Measurements from ENCODE around the gene NCBP2L.

The NCBP2L gene

DNA sequence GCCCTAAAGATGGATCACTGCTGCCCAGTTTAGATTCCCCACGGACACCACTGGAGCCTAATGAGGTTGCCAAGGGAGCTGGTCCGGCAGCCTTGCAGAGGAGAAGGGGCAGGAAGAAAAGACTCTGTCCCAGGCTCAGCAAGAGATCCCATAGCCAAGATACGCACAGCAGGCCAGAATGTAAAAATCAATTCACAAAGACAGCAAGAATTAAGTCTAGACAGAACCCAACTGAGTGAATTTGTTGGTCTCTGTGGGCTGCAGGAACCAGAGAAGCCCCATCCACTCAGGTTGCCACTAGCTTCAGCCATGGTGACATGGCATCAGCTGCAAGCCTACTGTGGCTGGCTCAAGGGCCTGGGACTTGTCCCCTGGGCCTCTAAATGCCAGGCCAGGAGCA, 24.8 kb upstream of the NCBP2L start:
- no peak for DNase-seq (ENCODE audit: low read depth)

DNA sequence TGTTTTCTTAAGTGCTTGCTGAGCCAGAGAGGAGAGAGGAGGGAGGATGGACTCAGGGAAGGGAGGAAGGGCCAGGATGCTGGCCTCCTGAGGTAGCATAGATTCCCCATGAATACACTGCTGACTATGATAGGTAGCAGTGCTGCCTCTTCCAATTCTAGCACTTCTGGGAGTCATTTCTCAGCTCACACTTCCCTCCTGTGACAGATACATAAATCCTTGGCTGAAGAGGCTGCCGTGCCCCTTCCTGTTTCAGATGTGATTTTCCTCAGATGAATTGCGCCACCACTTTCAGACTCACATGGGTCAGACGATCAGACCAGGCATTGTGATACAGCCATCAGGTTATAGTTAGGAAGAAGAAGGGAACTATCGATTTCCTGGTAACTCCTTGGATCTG, 24.3 kb upstream of the NCBP2L start:
- no peak for DNase-seq (ENCODE audit: low read depth)

DNA sequence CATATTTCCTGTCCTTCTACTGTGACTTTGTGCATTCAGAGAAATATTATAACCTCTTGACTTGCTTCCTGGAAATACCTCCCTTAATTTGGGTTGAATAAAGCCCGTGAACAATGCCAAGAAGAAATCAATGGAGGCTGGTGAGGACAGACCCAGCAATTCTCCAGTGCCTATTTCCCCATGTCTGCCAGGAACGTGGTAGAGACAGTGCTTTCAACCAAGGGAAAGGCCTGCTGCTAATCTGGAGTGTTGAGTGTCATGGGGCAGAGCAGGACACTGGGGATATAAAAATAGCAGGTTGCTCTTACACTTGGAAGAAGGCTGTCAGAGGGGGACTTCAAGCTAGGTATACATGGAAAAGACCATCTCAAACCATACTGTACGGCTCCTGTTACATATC, 21.8 kb upstream of the NCBP2L start:
- DNase-seq (ENCODE audit: low read depth), result no peak

DNA sequence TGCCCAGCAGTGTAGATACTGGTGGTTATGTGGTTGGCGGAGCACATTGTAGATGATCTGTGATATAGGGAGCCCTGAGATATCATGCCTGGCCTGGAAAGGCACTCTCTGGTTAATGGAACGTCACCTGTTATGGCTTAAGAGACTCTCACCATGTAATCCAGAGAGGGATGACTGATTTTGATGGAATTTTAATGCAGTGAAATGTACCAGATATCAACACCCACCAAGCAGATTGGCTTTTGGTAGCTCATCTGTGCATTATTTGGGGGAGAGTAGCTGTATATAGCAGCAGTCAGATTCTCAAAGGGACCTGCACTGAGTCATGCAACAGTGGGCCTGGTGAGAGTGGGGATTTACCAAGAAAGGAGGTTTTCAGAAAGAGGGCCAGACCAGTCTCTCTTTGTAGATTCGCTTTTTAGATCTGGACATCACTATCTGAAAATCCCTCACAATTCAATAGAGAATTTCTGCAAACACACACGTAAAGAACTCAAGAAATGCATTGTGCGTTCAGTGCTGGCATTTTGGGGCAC, 19.2 kb upstream of the NCBP2L start:
- DNase-seq (ENCODE audit: low read depth), result no peak

DNA sequence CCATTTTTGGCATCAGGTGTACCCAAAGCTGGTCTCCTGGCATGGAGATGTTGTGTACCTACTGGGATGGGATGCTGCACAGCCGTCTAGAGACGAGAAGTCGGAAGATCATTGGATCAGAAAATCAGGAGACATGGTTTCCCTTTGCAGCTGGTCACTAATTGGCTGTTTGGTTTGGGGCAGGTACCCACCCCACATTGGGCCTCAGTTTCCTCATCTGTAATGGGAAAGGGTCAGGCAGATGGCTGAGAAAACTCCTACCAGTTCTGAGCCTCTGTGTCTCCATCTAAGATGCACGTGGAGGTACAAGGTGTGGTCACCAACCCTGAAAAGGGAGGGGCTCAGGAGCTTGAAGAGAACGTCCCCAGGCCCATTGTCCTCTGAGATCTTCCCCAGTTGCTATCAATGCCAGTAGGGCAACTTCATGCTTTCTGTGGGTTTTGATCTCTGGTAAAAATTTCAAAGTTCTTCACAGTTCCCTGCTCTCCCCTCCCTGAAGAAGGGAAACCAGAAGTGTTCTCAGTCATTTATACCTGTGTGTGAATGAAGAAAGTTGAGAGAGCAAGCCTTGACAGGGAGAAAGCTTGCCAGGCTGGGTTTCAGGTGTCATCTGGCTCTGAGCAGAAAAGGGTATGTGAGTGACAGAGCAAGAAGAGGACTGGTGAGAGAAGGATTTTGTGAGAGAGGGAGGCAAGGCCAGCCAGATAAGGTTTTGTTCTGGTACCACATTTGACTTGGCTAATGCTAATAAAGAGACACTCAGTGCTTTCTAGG, 17.0 kb upstream of the NCBP2L start:
- no peak for DNase-seq (ENCODE audit: low read depth)

DNA sequence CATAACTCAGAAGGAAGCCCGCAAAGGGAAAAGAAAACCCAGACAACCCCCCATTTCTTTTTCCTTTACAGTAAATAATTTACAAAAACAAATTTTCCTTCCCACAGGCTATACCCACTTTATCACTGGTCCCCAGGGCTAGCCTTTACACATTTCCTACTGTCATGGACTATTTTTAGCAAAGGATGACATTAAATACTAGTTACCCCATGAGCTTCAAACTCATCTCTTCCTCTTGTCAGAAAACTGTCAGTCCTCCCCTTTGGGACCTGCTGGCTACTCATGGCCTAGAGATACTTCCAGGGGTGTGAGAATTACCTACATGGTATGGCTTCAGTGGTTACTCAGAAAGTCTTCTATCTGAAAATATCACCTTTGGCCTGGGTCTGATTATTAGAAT, 13.9 kb upstream of the NCBP2L start:
- DNase-seq (ENCODE audit: low read depth), result no peak

DNA sequence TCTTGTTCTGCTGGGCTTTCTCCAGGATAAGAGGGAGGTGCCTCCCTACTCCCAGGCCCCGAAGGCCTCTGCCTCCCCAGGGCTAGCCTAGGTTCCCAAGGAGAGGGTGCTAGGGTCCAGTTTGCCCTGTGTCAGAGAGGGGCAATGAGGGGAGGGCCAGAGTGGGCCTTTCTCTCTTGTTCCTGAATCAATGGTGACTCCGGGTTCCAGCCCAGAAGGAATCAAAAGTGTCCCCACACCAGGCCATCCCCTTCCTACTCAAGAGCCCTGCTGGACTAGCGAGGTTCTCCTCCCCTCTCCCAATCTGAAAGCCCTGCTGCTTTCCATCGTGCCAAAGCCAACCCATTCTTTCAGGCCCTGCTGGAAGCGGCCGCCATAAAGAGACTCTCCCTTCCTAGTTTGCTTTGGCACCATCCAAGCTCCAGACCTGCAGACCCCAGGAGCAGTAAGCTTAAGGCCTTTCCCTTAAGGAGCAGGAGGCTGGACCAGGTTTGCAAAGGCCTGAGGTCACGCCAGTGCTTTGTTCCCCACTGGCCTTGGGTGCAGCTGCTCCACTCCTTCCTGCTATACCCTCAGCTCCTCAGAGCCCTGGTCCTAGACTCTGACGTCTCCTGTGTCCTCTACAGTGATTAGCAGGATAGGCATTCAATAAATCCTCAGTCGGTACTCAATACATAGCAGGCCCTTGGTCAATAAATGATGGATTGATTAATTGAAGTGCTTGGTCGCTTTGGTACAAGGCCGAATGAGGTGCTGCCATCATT, 12.5 kb upstream of the NCBP2L start:
- no peak for DNase-seq (ENCODE audit: low read depth)

DNA sequence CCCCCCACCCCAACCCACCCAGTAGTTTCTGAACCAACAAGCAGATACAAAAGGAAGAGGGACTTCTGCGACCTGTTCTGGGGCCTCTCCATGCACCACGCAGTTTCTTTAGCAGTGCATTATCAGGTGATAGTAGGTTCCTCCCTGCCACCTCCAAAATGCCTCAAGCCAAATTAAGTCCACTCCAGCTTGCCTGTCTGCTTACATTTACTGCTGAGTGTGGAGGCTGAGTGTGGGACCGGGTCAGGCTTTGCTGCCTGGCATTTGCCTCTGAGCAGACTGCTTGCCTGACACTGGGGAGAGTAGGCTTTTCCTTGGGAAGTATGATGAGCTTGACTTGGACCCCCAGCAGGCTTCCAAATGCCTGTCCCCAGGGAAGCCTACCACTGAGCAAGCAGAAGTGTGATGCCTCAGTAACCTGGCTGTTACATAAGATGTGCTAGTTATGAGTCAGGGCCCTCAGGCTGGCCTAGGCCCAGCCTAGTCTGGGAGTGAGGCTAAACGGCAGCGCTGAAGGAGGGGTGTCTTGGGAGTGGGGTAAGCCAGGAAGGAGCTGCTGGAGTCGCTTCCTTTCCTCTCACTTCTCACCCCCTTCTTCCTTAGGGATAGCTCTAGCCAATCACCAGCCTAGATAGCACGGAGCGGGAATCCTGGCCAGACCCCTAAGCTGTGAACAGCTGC, 10.9 kb upstream of the NCBP2L start:
- DNase-seq (ENCODE audit: low read depth), result no peak

DNA sequence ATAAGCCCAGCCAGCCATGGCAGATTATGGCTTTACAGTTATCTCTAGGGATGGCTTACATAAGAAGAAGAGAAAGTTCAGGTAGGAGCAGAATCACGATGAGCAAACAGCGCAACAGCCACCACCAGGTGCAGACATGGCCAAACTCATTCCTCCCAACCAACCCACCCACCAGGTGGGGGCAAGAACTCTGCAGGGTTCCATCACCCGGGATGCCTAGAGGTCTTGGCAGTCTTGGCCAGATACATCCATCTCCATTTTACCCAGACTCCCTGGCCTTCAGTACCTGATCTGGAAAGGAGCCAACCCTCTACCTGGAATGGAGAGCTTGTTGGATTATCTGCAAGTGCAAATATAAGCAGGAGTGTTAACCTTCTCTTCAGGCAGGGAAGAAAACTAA, 9.5 kb upstream of the NCBP2L start:
- no peak for DNase-seq (ENCODE audit: low read depth)

DNA sequence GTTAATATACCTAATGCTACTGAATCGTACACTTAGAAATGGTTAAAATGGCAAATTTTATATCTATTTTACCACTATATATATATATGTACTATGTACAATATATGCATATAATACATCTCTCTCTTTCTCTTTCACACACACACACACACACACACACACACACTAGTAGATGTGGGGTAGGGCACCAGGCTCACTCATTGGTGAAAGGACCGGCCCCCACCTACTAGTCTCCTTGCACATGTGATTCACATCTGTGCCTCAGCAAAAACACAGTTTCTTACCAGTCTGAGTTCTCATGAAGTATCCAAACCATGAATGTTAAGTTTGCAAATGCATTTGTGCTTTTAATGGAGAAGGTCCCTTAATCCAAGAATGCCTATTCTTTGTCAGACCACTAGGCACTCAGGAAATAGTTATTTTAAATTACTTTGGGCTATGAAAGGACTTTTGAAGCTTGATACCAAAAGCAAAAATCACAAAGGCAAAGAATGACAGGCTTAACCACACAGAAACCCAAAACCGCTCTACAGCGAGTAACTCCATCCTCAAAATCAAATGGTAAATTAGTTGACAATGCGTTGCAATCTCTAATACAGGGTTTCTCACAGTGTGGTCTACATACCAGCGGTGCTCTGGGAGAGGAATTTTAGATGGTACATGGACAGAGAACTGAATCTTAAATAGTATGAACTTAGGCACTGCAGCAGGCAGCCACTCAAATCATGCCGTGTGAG, 7.8 kb upstream of the NCBP2L start:
- DNase-seq (ENCODE audit: low read depth), result no peak

DNA sequence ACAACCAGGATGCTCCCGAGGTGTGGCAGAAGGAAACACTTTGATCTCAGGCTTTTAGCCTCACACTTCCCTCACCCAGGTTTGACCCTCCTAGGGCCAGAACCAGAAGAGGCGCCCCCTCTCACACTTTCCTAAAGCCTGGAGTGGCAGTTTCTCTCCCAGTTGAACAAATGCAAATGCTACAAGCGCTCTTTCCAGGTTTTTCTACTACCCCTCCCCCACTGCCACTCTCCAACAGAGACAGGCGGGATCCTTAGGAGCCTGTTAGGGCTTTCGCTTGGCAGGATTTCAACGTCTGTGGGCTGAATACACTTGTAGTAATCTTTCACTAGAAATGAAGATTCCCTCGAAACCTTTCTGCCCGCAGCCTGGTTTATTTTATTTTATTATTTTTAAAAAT, 4.3 kb upstream of the NCBP2L start:
- no peak for DNase-seq (ENCODE audit: low read depth)

DNA sequence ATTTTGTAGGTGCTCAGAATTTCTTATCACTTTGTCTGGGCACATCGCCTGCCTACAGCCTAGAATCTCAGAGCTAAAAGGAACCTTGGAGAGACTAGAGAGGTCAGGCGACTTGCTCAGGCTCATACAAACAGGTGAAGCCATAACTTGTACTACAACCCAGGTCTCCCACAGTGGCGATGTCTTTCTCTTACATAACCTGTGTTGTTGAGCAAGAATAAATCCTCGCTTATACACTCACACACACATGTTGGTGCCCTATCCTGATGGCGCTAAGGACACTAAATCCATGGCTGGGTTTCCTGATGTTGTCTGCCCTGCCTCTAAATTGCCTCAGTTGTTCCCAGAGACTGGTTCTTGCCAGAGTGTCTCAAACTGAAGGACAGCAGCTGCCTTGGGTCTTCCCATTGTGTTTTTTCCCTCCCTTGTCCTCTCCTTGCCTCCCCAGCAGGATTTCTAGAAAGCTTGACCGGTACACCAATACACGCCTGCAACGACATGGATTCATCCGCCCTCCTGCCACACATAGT, 3.6 kb upstream of the NCBP2L start:
- no peak for DNase-seq (ENCODE audit: low read depth)

DNA sequence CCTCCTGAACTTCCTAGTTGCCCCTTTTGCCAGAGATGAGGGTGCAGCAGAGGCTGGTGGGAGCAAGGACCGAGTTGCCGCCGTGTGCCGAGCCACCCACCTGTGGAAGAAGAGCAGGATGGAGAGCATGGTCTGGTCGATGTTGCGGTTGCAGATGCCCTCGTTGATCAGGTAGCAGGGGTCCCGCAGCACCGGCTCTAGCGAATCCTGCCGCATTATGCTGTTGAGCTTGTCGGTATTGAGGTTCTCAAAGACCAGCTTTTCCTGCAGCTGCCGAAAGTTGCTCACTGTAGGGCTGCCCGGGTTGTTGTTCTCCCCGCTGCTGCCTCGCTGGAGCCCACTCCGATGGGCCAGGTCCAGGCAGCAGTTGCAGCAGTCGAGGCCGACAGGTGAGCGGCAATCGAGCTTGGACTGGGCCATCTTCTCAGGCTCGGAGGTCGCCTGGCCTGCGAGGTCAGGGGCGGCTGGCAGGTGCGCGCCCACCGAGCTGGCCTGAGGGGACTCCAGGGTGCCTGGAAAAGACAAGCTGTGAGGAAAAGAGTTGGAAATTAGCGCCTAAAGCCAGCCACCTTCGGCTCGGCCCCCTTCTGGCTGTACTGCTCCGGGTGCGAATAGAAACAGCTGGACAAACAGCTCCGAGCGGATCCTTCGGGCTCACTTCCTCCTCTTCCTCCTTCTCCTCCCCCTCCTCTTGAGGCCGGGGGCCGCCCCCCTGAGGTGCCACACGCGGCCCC, 2.4 kb upstream of the NCBP2L start:
- no peak for DNase-seq (ENCODE audit: low read depth)

DNA sequence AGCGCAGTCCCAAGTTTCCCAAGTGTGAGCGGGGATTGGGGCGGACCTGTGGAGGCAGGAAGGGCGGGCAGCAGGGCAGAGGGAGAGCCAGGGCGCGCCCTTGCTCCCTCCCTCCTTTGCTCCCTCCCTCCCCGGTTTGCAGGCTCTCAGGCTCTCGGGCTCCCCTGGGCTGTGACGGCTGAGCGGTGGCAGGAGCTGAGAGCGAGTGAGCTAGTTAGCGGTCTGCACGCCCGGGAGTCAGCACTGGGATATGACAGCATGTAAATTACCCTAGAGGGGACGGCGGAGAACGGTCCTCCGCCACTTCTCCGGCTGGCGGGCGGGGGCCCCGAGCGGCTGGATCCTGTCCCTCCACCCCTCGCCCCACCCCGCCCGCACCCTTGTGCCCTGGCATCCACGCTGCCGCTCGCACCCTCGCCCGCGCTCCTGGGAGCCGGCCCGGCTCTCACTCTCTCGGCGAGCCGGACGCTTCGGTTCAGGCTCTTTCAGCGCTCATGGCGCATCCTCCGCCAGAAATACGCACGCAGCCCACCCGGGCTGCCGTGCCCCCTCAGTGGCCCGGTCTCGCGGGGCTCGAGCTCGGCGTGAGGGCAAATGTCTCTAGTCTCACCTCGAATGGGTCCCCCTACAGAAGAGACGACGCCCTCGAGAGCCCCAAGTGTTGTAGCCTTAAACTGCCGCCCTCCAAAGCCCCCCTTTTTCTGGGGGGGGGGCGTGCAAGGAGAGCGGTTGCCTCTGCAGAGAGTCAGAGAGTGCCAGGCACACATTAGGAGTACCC, 1.6 kb upstream of the NCBP2L start, which contains the start of gene TSC22D3:
Gene TSC22D3, minus strand, starts transcription at position 54 of the 778 bp plus-strand sequence. CDS start 368 bp downstream, outside the sequence.
- DNase-seq (ENCODE audit: low read depth), result peak; percentile 39

DNA sequence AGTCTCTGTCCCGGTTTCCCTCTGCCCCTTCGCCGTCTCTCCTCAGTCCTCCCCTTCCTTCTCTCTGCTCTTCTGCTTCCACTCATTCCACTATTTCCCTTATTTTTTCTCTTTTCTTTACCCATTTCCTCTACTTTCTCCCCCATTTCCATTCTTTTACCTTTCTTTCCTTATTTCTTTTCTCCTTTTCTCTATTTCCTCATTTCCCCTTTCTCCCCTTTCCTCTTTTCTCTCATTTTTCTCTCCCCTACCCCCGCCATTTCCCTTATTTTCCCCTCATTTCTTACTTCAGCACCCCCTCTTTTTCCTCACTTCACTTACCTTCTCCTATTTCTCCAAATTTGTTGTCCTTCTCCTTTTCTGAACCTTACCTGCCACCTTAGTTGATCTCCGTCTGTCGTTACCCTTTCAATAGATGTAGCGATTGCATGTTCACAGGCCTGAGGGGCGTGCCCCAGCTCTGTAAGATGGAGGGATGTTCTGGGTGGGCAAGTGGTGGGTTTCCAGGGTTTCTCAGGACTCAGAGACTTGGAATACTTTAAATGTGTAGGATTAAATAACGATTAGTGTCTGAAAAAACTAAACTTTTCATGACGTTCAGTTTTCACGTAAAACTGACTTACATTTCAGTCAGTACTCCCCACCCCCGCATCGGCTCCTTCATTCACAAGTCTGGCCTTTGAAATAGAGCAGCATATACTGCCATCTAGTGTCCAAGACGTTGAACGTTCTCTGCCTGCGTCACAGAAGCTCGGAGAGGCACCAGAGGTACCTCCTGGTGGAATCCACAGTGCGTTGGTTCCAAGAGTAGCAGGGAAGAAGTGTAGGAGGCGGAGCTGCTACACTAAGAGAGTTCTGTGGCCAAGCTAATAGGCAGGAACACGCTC, 641 bp upstream of the NCBP2L start:
- peak; percentile 54 for DNase-seq (ENCODE audit: low read depth)

DNA sequence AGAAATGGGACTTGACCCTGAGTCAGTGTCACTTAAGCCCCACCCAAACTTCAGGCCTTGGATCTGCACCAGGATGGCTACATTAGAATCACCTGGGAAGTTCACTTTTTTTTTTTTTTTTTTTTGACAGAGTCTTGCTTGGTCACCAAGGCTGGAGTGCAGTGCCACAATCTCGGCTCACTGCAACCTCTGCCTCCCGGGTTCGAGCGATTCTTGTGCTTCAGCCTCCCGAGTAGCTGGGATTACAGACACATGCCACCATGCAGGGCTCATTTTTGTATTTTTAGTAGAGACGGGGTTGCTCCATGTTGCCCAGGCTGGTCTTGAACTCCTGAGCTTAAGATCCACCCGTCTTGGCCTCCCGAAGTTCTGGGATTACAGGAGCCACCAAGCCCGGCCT, 3.0 kb downstream of the NCBP2L start:
- no peak for DNase-seq (ENCODE audit: low read depth)

DNA sequence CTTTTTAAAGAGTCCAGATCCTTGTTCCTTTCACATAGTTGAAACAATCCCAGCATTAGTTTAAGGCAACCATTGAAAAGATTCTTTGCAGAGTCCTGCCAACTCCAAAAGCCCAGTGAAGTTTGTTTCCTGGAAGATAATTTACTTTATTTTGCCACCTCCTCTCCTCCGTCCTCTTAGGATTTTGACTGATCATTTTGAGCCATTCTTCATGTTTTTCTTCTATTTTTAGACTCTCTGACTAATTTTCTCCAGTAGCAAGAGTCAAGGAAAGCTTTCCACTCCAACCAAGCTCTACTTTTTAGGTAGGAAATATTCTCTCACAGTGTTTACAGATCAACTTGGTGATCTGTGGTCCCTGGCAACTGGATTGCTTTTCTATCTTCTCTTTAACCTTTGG, 10.3 kb downstream of the NCBP2L start:
- no peak for DNase-seq (ENCODE audit: low read depth)

DNA sequence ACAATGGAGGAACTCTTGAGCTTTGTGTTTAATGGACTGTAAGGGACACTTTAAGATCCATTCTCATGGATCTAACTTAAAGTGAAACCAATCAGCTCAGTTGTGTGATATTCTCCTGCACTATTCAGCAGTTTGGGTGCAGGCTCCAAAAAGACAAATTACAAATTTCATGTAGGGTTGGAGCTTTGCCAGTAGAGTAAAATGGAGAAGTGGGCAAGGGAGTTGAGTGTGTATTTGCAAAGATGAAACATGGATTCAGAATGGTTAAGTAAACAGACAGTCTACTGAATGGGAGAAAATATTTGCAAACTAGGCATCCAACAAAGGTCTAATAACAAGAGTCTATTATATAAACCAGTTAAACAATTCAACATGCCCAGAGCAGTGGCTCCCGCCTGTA, 26.9 kb downstream of the NCBP2L start:
- no peak for DNase-seq (ENCODE audit: low read depth)

DNA sequence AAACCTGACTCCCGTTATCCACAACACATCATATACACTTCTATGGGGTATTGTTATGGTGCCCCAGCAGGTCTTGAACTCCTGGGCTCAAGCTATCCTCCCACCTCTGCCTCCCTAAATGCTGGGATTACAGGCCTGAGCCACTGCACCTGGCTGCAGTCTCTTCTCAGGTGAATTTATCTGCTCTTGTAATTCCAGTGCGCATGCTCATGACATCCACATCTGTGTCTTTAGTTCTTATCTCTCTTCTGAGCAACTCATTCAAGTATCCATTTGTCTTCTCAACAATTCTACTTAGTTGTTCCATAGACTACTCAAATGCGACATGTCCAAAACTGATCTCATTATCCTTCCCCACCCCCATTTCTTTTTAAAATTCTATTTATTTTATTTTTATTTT, 27.6 kb downstream of the NCBP2L start:
- DNase-seq (ENCODE audit: low read depth), result no peak

All from activated T-helper 1 cell treated with Interleukin-2 at 50 U/mL for 16 hours (primary cell).